Loucy (cell line): Measurements from ENCODE around the gene TM9SF3.

ENCODE experiments used
- CTCF ChIP-seq: fragments of 200-600 bp; sonication (generic); conservative IDR thresholded peaks from 2 replicates; pipeline ENCODE4 v1.5.1; 2014; ENCODE audit warnings: mild to moderate bottlenecking, antibody characterized with exemption, low read length
- EZH2phosphoT487 ChIP-seq: fragments of 200-600 bp; IDR thresholded peaks from 2 replicates; pipeline ENCODE4 v1.6.1; 2018; ENCODE audit warnings: antibody characterized with exemption, mild to moderate bottlenecking, moderate library complexity, borderline replicate concordance

- no peak for TF ChIP-seq CTCF
- TF ChIP-seq EZH2phosphoT487, result no peak
Measured at GRCh38 chr10:96585736-96586418, 935 bp downstream of the TM9SF3 start.
